Measurements from ENCODE around the gene ZNF738. TPM values are rescaled to one million over a fixed set of nuclear protein-coding genes. Genes with fewer than 3 reads are reported as not detected.

ZNF738 gene
- total and polyA plus RNA-seq, 2 of the 13 experiments (the other 11 are each of a cell fraction or from before 2014, with no cell fraction given) = 2.7 to 5.3 TPM

- TF ChIP-seq LCORL (IDR thresholded peaks at IDR 0.05) (no peak), LCORL (CRISPR knock-in tag; IDR thresholded peaks at IDR 0.05) (no peak), HMG20A (CRISPR knock-in tag; IDR thresholded peaks at IDR 0.05; ENCODE audit: borderline replicate concordance) (no peak), ZNF441 (CRISPR knock-in tag; IDR thresholded peaks at IDR 0.05; ENCODE audit: borderline replicate concordance) (no peak), NCOA1 (CRISPR knock-in tag; IDR thresholded peaks at IDR 0.05) (no peak), NCOR1 (IDR thresholded peaks at IDR 0.05; ENCODE audit: borderline replicate concordance, low read length) (no peak), ZBTB44 (CRISPR knock-in tag; IDR thresholded peaks at IDR 0.05) (no peak)
- TF ChIP-seq, protein P1, sequence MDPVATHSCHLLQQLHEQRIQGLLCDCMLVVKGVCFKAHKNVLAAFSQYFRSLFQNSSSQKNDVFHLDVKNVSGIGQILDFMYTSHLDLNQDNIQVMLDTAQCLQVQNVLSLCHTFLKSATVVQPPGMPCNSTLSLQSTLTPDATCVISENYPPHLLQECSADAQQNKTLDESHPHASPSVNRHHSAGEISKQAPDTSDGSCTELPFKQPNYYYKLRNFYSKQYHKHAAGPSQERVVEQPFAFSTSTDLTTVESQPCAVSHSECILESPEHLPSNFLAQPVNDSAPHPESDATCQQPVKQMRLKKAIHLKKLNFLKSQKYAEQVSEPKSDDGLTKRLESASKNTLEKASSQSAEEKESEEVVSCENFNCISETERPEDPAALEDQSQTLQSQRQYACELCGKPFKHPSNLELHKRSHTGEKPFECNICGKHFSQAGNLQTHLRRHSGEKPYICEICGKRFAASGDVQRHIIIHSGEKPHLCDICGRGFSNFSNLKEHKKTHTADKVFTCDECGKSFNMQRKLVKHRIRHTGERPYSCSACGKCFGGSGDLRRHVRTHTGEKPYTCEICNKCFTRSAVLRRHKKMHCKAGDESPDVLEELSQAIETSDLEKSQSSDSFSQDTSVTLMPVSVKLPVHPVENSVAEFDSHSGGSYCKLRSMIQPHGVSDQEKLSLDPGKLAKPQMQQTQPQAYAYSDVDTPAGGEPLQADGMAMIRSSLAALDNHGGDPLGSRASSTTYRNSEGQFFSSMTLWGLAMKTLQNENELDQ (CRISPR knock-in tag; IDR thresholded peaks at IDR 0.05; ENCODE audit: borderline replicate concordance) = no peak
These were observed 63.4 kb downstream of the ZNF738 start (continued) for GRCh38 chr19:21422244-21422643.

- ChIA-PET CTCF (ENCODE audit: low intra/inter-chr PET ratio, low total read pairs) (no interaction called here), POLR2A (no interaction called here)
- no peak overlapping the region for H2AFZ ChIP-seq (ENCODE audit: low read length)
- no peaks in the 10 kb centered on the region for H4K20me1 ChIP-seq (ENCODE audit: insufficient read depth, low read length)
- DNase-seq (ENCODE audit: low spot score) (no peak), FAIRE-seq (no peak), ATAC-seq (no peak)
- H3K27ac ChIP-seq (ENCODE audit: extremely low read length, insufficient read depth, low read length) = no peak overlapping the region
- H3K9me3 ChIP-seq (ENCODE audit: low read length) = peaks cover 86% of the 10 kb centered on the region
- H3K4me1 ChIP-seq (ENCODE audit: insufficient read depth, low read length) = no peaks in the 10 kb centered on the region
- H3K9ac ChIP-seq (ENCODE audit: insufficient read depth, low read depth, low read length) = no peak overlapping the region
- WGBS (ENCODE audit: low lambda C conversion rate) = 55% methylated on average over 1 of the region's 1 CpG
- intact Hi-C loops (cut with micrococcal nuclease; ENCODE audit: unreplicated experiment) = no loop called here
- H3K27me3 ChIP-seq (ENCODE audit: control insufficient read depth in 1 of 2, insufficient read depth in 2 of 2, low read length in 2 of 2) = no peaks in the 10 kb centered on the region
- BruUV-seq (replicated peaks) = no TSS peak
- no peak overlapping the region for H3K4me2 ChIP-seq (ENCODE audit: low read depth, low read length)
- no peak overlapping the region for H3K4me3 ChIP-seq (replicated peaks in 1 of 3; ENCODE audit: insufficient read depth in 1 of 3, low read depth in 2 of 3, low read length in 3 of 3)
- in situ Hi-C loops (cut with HindIII; ENCODE audit: extremely low pct_ligation_motif_present, low pct_unique_long_range_greater_than_20kb) = no loop called here
- TF ChIP-seq, protein P2, sequence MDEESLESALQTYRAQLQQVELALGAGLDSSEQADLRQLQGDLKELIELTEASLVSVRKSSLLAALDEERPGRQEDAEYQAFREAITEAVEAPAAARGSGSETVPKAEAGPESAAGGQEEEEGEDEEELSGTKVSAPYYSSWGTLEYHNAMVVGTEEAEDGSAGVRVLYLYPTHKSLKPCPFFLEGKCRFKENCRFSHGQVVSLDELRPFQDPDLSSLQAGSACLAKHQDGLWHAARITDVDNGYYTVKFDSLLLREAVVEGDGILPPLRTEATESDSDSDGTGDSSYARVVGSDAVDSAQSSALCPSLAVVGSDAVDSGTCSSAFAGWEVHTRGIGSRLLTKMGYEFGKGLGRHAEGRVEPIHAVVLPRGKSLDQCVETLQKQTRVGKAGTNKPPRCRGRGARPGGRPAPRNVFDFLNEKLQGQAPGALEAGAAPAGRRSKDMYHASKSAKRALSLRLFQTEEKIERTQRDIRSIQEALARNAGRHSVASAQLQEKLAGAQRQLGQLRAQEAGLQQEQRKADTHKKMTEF (CRISPR knock-in tag; IDR thresholded peaks at IDR 0.05) = no peak
- TF ChIP-seq ATF7 (IDR thresholded peaks at IDR 0.05) (no peak), ATF7 (CRISPR knock-in tag; IDR thresholded peaks at IDR 0.05) (no peak), MXD4 (CRISPR knock-in tag; IDR thresholded peaks at IDR 0.05) (no peak), MAFK (conservative IDR thresholded peaks at IDR 0.05 in 1 of 2, IDR thresholded peaks at IDR 0.05 in 1 of 2; ENCODE audit: low read length in 2 of 2) (peak; percentile 55 to 76), MAFF (IDR thresholded peaks at IDR 0.05; ENCODE audit: low read depth, low read length) (peak; percentile 70)
- H3K36me3 ChIP-seq (replicated peaks in 1 of 2; ENCODE audit: control insufficient read depth in 1 of 2, insufficient read depth in 2 of 2, low read length in 2 of 2) = no peaks in the 10 kb centered on the region
- no peaks in the 10 kb centered on the region for H3K79me2 ChIP-seq (ENCODE audit: insufficient read depth, low read length)
These were observed 64.5 kb downstream of the ZNF738 start for GRCh38 chr19:21423057-21424041.

Data from HepG2 (cell line).